ENCODE data around the gene TBC1D13. TPM values are rescaled to one million over a fixed set of nuclear protein-coding genes. Genes with fewer than 3 reads are reported as not detected.
"Not testable (repeated sequence)": the region's sequence is repeated elsewhere in the genome, so short reads cannot be mapped to it uniquely, and the experiment has no call there.

Gene TBC1D13
- total RNA-seq, 1 donor from 2014 or later = 33.6 TPM

DNA sequence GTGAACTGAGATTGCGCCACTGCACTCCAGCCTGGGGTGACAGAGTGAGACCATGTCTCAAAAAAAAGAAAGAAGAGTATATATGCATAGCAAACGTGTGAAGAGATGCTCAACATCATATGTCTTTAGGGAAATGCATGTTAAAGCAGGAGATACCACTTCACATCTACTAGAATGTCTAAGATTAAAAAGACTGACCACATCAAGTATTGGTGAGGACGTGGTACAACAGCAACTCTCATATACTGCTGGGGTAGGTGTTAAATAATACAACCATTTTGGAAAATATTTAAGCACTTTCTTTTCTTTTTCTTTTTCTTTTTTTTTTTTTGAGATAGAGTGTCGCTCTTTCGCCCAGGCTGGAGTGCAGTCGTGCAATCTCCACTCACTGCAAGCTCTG is 1.6 kb upstream of the TBC1D13 start:
- no peak for DNase-seq (ENCODE audit: low spot score)

DNA sequence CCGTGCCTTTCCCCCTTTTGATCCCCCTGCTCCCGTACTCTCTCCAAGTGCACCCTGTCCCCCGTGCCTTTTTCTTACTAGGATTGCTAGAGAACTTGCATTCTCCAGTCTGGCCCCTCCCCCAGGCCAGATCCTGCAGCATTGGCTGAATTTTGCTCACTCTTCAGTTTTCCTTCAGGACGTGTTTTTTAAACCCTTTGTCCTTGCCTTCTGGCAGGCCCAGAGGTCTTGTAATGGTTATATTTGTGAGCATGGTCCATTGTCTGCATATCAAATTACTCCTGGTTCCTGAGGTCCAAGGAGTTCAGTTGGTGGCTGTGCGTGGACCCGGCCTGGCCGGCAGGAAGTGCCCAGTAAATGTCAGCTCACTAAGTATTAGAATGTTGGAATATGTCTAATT is 606 bp downstream of the TBC1D13 start:
- DNase-seq (ENCODE audit: low spot score) = no peak

DNA sequence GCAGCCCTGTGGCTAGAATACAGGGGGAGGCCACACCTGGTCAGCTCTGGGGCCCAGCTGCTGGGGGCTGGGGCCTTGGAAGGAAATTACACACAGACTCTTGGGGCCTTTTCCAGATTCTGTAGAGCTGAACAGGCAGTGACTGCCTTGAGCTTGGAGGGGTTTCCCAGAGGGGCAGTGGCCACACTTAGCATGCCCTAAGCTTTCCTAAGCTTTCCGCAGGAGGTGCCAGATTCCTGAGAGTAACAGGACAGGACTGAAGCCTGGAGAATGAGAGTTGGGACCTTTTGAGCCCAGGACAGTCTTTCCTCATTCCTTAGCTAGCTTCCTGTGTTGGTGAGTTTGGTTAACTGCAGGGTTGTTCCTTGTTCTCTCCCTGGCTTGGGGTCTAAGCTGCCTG is 1.4 kb downstream of the TBC1D13 start:
- no peak for DNase-seq (ENCODE audit: low spot score)

DNA sequence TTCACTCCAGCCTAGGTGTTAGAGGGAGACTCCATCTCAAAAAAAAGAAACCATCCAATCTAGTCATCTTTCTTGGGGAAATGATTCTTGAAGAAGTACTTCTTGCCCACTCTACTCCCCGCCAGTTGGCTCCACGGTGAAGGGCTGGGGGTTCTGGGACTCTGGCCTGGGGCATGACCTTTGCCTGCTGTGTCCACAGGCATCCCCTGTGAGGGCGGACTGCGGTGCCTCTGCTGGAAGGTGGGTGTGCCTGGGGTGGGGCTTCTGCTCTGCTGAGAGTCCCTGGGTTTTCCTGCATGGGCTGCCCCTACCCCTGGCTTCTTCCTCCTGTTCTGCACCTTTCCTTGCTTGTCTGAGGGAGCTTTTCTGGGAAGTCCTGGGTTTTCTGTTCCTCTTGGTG is 3.5 kb downstream of the TBC1D13 start:
- DNase-seq (ENCODE audit: low spot score) = no peak

DNA sequence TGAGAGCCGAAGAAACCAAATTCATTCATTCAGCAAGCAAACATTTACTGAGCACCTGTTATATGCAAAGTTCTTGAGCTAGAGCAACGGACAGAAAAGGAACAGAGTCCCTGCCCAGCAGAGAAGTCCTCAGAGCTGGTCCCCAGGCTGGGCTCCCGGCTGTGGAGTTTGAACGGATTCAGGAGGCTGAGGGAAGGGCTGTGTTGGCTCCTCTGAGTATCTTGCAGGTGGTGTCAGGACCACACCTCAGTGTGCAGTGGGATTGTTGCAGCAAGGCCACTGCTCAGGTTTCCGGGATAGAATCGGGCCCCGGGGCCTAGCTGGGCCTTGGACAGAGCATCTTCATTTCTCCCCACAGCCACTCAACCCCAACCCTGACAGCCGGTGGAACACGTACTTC is 5.1 kb downstream of the TBC1D13 start:
- DNase-seq (ENCODE audit: low spot score) = no peak

DNA sequence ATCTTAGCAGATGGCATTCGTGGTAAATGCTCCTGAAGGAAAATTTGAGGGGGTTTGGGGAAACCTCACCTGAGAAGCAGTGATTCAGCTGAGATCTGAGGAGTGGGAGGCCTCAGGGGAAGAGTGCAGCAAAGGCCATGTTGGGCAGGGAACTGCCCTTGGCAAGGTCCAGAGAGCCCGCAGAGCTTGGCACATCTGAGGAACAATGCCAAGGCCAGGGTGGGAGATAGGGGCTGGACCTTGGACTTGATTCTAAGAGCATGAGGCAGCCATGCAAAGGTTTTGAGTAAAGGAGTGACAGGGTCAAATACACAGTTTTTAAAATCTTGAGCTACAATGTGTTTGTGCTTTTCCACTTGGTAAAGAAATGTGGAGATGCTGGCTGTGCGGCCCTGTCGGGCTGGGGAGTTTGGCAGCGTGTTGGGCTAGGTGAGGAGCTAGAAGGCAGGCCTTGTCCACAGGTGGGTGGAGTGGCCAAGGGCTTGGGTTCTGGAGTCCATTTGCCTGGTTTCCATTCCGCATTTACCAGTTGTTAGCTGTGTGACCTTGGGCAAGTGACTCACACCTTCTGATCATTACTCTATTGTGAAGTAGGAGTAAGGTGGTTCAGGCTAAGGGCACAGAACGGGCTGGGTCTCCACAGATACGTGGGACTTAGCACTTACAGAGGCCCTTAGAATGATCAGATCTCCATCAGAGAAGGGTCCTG is 6.1 kb downstream of the TBC1D13 start:
- no peak for DNase-seq (ENCODE audit: low spot score)

DNA sequence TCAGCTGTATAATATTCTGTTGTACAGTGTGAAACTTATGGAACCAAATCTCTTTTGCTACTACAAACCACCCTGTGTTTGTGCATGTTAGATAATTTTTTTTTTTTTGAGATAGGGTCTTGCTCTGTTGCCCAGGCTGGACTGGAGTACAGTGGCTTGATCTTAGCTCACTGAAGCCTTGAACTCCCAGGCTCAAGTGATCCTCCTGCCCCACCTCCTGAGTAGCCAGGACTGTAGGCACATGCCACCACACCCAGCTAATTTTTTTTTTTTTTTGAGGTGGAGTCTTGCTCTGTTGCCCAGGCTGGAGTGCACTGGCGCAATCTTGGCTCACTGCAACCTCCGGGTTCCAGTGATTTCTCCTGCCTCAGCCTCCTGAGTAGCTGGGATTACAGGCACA is 7.9 kb downstream of the TBC1D13 start:
- not testable (repeated sequence) for DNase-seq (ENCODE audit: low spot score)

DNA sequence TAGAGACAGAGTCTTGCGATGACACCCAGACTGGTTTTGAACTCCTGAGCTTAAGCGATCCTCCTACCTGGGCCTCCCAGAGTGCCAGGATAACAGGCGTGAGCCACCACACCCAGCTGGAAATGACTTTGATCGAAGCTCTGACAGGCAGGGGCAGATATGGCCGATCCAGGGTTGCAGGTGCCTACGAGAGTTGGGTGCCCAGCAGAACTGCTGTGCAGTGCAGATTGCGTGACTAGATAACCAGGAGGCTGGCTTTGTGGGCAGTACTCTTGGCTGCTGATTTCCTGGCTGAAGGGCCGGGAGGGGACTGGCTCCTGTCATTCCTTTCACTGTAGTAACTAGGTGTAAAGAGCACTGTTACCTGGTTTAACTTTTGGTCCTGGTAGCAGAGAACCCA is 11.8 kb downstream of the TBC1D13 start:
- DNase-seq (ENCODE audit: low spot score) = no peak

DNA sequence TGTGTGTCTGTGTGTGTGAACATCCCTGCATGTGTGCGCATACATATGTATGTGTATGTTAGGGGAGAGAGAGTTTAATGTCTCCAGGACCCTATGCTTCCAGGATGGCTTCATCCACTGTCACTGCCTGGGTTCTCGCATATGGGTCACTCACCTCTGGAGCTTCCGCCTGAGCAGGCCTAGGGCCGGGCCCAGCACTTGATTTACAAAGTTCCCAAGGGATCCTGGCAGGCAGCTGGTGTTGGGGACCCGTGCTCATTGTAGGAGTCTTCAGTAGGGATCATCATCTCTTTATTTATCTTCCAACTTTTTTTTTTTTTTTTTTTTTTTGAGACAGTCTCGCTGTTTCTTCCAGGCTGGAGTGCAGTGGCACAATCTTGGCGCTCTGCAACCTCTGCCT is 13.0 kb downstream of the TBC1D13 start:
- DNase-seq (ENCODE audit: low spot score) = no peak

DNA sequence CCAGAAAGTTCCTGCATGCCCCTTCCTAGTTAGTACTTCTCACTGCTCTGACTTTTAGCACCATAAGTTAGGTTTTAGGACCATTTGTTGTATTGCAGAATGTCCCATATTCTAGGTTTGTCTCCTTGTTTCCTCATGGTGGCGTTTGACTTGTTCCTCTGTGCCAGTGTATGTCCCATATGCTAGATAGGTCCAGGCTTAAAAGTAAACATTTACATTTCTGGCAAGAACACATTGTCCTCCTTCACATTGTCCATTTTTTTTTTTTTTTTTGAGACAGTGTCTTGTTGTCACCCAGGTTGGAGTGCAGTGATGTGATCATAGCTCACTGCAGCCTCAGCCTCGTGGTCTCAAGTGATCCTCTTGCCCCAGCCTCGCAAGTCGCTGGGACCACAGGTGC is 15.4 kb downstream of the TBC1D13 start:
- no peak for DNase-seq (ENCODE audit: low spot score)

DNA sequence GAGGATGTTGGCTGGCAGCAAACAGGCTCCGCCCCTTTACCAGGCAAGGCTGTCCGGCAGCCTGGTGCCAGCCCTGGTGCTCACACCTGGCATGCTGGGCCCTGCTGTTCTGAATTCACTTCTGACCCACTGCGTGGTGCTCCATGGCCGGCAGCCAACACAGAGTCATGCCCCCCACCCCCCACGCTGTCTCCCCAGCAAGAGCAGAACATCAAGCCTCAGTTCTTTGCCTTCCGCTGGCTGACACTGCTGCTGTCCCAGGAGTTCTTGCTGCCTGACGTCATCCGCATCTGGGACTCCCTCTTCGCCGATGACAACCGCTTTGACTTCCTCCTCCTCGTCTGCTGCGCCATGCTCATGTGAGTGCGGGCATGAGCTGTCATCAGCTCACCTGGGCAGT is 18.6 kb downstream of the TBC1D13 start:
- DNase-seq (ENCODE audit: low spot score) = no peak

DNA sequence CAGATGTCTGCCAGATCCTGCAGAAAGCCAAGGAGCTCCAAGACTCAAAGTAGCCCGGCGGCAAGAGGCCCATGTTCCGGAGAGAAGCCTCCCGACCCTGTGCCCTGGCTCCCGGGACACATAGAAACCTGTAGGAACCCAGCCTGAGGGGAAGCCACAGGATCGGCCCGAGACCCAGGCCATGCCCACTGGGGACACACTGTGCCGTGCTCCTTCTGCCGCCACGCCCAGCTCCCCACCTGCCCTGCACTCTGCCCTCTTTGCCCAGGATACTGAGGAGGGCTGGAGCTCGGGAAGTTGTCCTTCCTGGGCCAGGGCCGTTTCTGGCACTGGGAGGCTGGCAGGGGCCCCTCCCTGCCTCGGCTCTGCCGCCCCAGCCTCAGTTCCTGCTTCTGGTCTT is 20.8 kb downstream of the TBC1D13 start:
- DNase-seq (ENCODE audit: low spot score) = no peak

DNA sequence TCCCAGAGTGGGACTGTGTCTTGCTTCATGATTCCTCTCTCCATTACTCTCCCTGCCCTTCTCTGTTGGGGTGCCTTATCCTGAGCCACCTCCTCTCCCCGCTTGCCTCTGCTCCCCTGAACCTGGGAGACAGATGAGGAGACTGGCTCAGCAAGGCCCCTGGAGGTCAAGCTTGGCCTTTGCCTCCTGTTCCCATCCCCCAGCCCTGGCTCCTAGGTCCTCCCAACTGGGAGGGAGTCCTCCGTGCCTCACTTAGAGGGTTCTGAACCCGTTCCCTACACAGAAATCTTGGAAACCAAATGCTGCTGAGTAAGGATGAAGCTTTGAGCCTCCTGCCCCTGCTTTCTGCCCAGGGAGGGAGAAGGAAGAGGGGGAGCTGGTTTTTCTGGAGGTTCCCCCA is 21.5 kb downstream of the TBC1D13 start:
- DNase-seq (ENCODE audit: low spot score) = no peak

DNA sequence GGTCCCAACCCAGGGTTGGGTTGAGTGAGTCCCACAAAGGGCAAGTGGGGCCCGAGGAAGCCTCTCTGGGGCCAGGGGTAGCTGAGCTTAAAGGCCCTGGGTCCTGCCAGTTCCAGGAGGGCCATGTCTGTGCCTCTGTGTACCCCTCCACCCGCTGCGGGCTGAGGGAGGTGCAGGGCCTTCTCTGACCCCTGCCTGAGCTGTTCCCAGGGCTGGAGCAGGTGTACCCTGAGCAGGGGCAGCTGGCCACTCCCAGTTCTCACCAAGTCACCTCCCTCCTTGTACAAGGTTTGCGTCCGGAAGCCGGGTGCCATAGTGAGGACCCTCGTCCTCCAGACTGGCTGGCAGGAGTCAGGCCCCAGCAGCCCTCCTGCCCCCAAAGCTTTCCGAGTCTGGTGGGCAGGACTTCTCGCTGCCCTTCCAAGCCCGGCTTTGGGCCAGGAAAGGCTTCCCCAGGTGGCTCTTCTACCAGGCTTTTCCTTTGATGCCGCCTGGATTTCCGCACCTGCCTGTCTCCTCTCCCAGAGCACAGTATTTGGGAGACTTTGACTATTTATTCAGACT is 22.1 kb downstream of the TBC1D13 start:
- no peak for DNase-seq (ENCODE audit: low spot score)

DNA sequence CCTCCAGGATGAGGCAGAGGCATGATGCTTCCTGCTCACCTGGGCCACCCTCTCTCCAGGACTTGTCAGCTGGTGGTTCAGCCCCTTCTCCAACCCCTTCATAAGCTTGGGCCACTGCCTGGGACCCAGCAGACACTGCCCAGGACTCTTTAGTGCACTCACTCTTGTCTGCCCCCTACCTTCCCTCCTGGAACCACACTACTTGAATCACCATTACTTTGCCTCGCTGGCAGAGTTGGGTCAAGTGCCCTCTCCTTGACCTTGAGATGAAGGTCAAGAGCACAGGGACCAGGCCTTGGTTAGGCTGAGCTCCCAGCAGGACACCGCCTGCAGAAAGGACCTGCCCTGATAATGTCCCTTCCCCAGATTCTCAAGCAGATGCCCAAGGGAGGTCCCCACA is 22.8 kb downstream of the TBC1D13 start:
- no peak for DNase-seq (ENCODE audit: low spot score)

DNA sequence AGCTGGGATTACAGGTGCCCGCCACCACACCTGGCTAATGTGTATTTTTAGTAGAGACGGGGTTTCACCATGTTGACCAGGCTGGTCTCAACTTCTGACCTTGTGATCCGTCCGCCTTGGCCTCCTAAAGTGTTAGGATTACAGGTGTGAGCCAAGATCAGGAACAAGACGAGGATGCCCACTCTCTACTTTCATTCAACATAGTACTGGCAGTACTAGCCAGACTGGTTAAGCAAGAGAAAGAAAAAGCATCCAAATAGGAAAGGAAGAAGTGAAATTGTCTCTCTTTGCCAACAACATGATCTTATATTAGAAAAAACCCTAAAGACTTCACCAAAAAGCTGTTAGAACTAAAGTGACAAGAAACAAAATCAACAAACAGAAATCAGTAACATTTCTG is 23.8 kb downstream of the TBC1D13 start:
- DNase-seq (ENCODE audit: low spot score) = no peak

DNA sequence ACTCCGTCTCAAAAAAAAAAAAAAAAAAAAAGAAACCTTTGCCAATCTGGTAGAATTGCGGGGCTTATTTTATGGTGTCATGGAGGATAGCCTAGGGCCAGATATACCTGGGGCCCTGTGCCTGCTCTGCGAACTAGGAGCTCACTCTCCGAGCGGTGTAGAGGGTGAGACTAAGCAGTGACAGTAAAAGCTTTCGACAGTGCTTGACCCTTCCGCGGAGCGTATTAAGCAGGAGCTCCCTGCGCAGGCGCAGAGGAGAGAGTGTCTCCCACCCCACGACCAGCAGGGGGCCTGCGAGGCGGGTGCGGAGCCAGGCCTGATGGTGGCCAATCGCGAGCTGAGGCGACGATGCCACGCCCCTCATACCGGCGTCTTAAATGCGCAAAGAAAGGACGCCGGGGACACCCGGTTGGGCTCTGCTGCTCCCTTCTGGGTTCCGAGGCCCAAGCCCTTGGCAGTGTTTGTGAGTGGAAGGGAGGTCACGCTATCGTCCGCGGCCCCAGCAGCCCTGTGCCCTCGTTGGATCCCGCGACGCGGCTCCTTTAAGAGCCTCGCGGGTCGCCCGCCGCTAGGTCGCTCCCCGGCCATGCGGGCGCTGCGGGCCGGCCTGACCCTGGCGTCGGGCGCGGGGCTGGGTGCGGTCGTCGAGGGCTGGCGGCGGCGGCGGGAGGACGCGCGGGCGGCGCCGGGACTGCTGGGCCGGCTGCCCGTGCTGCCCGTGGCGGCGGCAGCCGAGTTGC is 31.2 kb downstream of the TBC1D13 start, which contains the start of gene ENDOG:
Gene ENDOG (plus strand): TSS at position 402 of the 740 bp plus-strand sequence. CDS start 185 bp downstream, at position 587.
- peak; percentile 97 for DNase-seq (ENCODE audit: low spot score)

DNA sequence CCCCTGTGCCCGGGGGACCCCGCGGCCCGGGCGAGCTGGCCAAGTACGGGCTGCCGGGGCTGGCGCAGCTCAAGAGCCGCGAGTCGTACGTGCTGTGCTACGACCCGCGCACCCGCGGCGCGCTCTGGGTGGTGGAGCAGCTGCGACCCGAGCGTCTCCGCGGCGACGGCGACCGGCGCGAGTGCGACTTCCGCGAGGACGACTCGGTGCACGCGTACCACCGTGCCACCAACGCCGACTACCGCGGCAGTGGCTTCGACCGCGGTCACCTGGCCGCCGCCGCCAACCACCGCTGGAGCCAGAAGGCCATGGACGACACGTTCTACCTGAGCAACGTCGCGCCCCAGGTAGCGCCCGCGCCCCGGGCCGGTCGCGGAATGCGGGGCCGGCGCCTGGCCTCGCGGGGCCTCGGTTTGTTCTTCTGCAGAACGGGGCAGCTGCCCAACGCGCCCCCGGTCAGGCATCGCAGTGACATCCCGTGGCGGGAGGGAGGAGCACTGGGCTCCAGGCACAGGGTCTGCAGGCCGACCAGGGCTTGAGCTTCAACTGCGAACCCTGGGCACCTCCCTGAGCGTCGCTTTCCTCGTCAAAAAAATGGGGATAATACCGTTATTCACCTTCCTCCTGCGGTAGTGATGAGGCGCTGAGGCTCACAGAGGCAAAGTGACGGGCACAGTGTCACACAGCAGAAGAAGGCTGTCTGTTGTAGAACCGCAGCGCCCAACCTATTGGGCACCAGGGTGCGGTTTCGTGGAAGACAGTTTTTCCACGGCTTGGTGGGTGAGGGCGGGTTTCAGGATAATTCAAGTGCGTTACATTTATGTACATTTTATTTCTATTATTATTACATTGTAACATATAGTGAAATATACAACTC is 32.0 kb downstream of the TBC1D13 start:
- no peak for DNase-seq (ENCODE audit: low spot score)

DNA sequence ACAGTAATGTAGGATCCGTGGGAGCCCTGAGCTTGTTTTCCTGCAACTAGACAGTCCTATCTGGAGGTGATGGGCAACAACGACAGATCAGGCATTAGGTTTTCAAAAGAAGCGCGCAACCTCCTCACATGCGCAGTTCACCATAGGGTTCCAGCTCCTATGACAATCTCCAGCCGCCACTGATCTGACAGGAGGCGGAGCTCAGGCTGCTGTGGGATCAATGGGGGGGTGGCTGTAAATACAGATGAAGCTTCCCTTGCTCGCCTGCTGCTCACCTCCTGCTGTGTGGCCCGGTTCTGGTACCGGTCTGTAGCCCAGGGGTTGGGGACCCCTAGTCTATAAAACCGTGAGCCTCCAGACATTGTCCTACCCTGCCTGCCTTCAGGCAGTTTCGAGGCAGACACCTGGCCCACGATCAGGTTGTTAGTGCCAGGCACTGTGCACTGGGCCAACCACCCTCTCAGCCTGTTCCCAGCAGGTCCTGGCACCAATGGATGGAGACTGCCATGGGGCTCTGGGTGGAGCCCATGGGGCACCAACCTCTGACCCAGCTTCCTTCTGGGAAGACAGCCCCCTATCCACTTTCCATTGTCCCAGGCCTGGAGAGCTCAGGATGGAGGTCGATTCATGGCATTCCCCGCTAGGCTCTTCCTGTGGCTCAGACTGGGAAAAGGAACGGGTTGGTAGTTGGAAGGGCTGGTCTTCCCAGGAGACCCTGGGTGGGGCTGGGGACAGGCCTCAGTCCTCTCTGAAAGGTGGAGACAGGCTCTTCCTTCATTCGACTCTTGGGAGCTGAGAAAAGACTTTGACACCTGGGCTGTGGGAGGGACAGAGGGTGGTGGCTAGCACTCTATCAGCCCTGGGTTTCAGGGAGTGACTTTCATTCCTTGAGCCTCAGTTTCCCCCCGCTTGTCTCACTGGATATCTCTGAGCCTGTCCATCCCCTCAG is 32.9 kb downstream of the TBC1D13 start:
- no peak for DNase-seq (ENCODE audit: low spot score)

DNA sequence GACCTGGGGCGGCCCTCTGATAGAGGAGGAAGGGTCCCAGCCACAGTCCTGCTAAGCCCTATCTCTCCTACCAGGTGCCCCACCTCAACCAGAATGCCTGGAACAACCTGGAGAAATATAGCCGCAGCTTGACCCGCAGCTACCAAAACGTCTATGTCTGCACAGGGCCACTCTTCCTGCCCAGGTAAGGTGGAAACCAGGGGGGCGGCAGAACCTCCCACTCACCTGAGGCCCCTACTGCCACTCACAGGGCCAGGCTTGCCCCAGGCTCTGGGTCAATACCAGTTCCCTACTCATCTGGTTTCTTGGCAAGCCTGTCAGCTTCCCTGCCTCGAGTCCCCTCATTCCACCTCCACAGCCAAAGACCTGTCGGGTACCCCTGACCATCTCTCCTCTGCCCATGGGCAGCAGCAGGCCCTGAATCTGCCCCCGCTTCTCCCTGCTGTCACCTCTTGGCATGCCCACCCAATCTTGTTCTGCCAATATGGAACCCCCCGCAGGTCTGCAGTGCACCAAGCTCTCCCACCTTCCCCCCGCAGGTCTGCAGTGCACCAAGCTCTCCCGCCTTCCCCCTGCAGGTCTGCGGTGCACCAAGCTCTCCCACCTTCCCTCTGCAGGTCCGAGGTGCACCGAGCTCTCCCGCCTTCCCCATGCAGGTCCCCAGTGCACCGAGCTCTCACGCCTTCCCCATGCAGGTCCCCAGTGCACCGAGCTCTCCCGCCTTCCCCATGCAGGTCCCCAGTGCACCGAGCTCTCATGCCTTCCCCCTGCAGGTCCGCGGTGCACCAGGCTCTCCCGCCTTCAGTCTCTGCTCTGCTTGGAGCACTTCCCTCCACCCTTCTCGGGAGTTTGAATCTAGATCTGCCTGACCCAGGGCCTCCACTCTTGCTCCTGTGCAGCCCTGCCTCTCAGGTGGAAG is 33.9 kb downstream of the TBC1D13 start:
- no peak for DNase-seq (ENCODE audit: low spot score)

All from ureter (tissue), 1 donor.